Neuronal stem cell (in vitro differentiated cells): ENCODE results near the gene PDK4.
A peak's percentile ranks its signal among the peaks of the same experiment; 100 is the strongest.

Experiments used
- DNase-seq: peaks from one replicate; pipeline ENCODE4 v3.0.0-alpha.2; 2013; ENCODE audit warnings: low spot score
- H2AFZ ChIP-seq: one replicate; pipeline ENCODE4 v1.6.1; 2013; ENCODE audit warnings: mild to moderate bottlenecking, low read length, inconsistent platforms
- H2AK5ac ChIP-seq: 2 replicates; pipeline ENCODE4 v1.6.1; 2013; ENCODE audit warnings: low read depth, mild to moderate bottlenecking, inconsistent platforms, low read length, moderate library complexity, mixed read lengths
- H2BK120ac ChIP-seq: 2 replicates; pipeline ENCODE4 v1.6.1; 2013; ENCODE audit warnings: low read depth, mild to moderate bottlenecking, inconsistent platforms, low read length, moderate library complexity, mixed read lengths
- H2BK12ac ChIP-seq: one replicate; pipeline ENCODE4 v1.6.1; 2013; ENCODE audit warnings: low read length, inconsistent platforms
- H2BK15ac ChIP-seq: 2 replicates; pipeline ENCODE4 v1.6.1; 2013; ENCODE audit warnings: mild to moderate bottlenecking, low read length, inconsistent platforms, mixed read lengths
- H2BK5ac ChIP-seq: one replicate; pipeline ENCODE4 v1.6.1; 2013; ENCODE audit warnings: inconsistent platforms, mild to moderate bottlenecking, low read length, moderate library complexity
- H3K14ac ChIP-seq: one replicate; pipeline ENCODE4 v1.6.1; 2013; ENCODE audit warnings: low read length, inconsistent platforms
- H3K18ac ChIP-seq: 2 replicates; pipeline ENCODE4 v1.6.1; 2013; ENCODE audit warnings: low read length, inconsistent platforms
- H3K23ac ChIP-seq: 2 replicates; pipeline ENCODE4 v1.6.1; 2013; ENCODE audit warnings: low read depth, mild to moderate bottlenecking, mixed read lengths, low read length, inconsistent platforms; ENCODE audit not compliant: poor library complexity
- H3K27ac ChIP-seq: replicated peaks from 3 replicates; pipeline ENCODE4 v1.5.1; 2013; ENCODE audit warnings: low read length, inconsistent platforms
- H3K27me3 ChIP-seq, 3 experiments: 2 replicates each; pipeline ENCODE4 v1.6.1; 2013; ENCODE audit warnings: low read length in 3 of 3, mild to moderate bottlenecking in 2 of 3, inconsistent platforms in 1 of 3, low read depth in 1 of 3, mixed read lengths in 1 of 3, moderate library complexity in 1 of 3; ENCODE audit not compliant: control insufficient read depth in 3 of 3, insufficient read depth in 3 of 3
- H3K36me3 ChIP-seq, 2 donors: replicated peaks in 1 of 2; 2 replicates each; pipeline ENCODE4 v1.6.1; 2013; ENCODE audit warnings: low read length in 2 of 2; ENCODE audit not compliant: control insufficient read depth in 2 of 2, insufficient read depth in 2 of 2
- H3K4ac ChIP-seq: 2 replicates; pipeline ENCODE4 v1.6.1; 2013; ENCODE audit warnings: inconsistent platforms, mild to moderate bottlenecking, low read length, moderate library complexity
- H3K4me1 ChIP-seq, 2 donors: 1 replicate in 1 of 2; 2 replicates in 1 of 2; pipeline ENCODE4 v1.6.1; 2013; ENCODE audit warnings: low read length in 2 of 2, low read depth in 1 of 2; ENCODE audit not compliant: control insufficient read depth in 2 of 2, insufficient read depth in 1 of 2
- H3K4me2 ChIP-seq: one replicate; pipeline ENCODE4 v1.6.1; 2013; ENCODE audit warnings: mild to moderate bottlenecking, low read length, inconsistent platforms; ENCODE audit not compliant: insufficient read depth, poor library complexity, severe bottlenecking
- H3K4me3 ChIP-seq, 2 donors: 2 replicates each; pipeline ENCODE4 v1.5.1; 2013; ENCODE audit warnings: low read length in 2 of 2, mild to moderate bottlenecking in 2 of 2, inconsistent platforms in 1 of 2, moderate library complexity in 1 of 2
- H3K79me1 ChIP-seq: one replicate; pipeline ENCODE4 v1.6.1; 2013; ENCODE audit warnings: low read depth, mild to moderate bottlenecking, inconsistent platforms, low read length, moderate library complexity
- H3K9ac ChIP-seq: one replicate; pipeline ENCODE4 v1.6.1; 2013; ENCODE audit warnings: mild to moderate bottlenecking, low read depth, low read length, inconsistent platforms; ENCODE audit not compliant: poor library complexity
- H3K9me3 ChIP-seq, 2 donors: replicated peaks in 1 of 2; 2 replicates each; pipeline versions ENCODE3 to v1.6.1; 2013; ENCODE audit warnings: low read length in 2 of 2, mild to moderate bottlenecking in 2 of 2, inconsistent platforms in 1 of 2, low read depth in 1 of 2, mixed read lengths in 1 of 2, moderate library complexity in 1 of 2; ENCODE audit not compliant: control insufficient read depth in 2 of 2, insufficient read depth in 1 of 2
- H4K8ac ChIP-seq: one replicate; pipeline ENCODE4 v1.6.1; 2013; ENCODE audit warnings: low read depth, mild to moderate bottlenecking, inconsistent platforms, low read length, moderate library complexity
- H4K91ac ChIP-seq: one replicate; pipeline ENCODE4 v1.6.1; 2013; ENCODE audit warnings: low read length, low read depth, mild to moderate bottlenecking, inconsistent platforms; ENCODE audit not compliant: poor library complexity
- WGBS, 2 donors: extraction: QIAGEN DNeasy Blood & Tissue Kit; methylation state at CpG; one replicate each; pipeline ENCODE4 v1.1.7; 2013; ENCODE audit warnings: missing lambda C conversion rate in 2 of 2, mixed read lengths in 1 of 2; ENCODE audit not compliant: insufficient read length in 2 of 2, insufficient replicate concordance in 1 of 2; ENCODE audit errors: extremely low coverage in 2 of 2; 5-methylcytosine and 5-hydroxymethylcytosine counted together

PDK4 gene

DNA sequence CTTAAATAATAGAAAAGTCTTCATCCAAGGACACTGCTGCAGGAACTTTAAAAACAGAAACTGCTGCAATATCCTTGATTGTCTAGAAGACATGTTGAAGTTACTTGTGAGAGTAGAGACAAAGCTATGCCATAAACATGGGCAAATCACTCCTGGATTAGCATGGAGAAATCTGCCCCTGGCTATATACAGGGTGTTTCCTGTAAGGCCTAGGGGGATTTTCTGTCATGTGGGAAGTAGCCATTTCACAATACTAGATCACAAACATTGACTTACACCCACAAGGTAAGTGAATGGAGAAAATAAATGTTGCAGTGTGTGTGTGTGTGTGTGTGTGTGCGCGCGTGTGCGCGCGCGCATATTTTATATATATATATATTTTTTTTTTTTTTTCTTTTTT lies 35.2 kb upstream of the PDK4 start:
- Histone ChIP-seq H3K36me3 (no peaks in the 10 kb centered on the region), H3K27me3 (no peaks in the 10 kb centered on the region), H2BK15ac (no peak overlapping the region), H2BK5ac (no peak overlapping the region), H4K91ac (no peak overlapping the region), H2AK5ac (no peak overlapping the region), H3K4me2 (no peak overlapping the region), H3K14ac (no peak overlapping the region), H3K4me3 (no peak overlapping the region), H3K23ac (no peak overlapping the region), H4K8ac (no peak overlapping the region), H3K9ac (no peak overlapping the region), H3K79me1 (no peaks in the 10 kb centered on the region), H2AFZ (no peak overlapping the region), H3K4me1 (peaks cover 2 to 10% of the 10 kb centered on the region in 2 donors), H3K9me3 (peaks cover 0 to 1% of the 10 kb centered on the region in 2 donors), H3K27ac (no peak overlapping the region), H2BK12ac (no peak overlapping the region), H3K18ac (no peak overlapping the region), H3K4ac (no peak overlapping the region), H2BK120ac (no peak overlapping the region)
- WGBS, 2 donors = no CpG with 5 or more reads among the region's 7 CpGs
- no peak for DNase-seq

GRCh38 chr7:95630702-95631458 lies 34.6 kb upstream of the PDK4 start:
- Histone ChIP-seq H3K79me1 (no peaks in the 10 kb centered on the region), H2BK120ac (no peak overlapping the region), H3K27me3 (no peaks in the 10 kb centered on the region), H4K91ac (no peak overlapping the region), H3K36me3 (no peaks in the 10 kb centered on the region), H4K8ac (no peak overlapping the region), H3K23ac (no peak overlapping the region), H3K4me2 (no peak overlapping the region), H2BK12ac (no peak overlapping the region), H3K27ac (no peak overlapping the region), H3K18ac (no peak overlapping the region), H3K9ac (no peak overlapping the region), H2BK15ac (no peak overlapping the region), H3K9me3 (peaks cover 0 to 1% of the 10 kb centered on the region in 2 donors), H2AK5ac (no peak overlapping the region), H3K14ac (no peak overlapping the region), H3K4ac (no peak overlapping the region), H3K4me3 (no peak overlapping the region), H2BK5ac (no peak overlapping the region), H2AFZ (peak overlapping the region; percentile 46), H3K4me1 (peaks cover 0 to 4% of the 10 kb centered on the region in 2 donors)
- DNase-seq = no peak
- no CpG with 5 or more reads among the region's 6 CpGs for WGBS, 2 donors

- H4K8ac ChIP-seq = no peak overlapping the region
- H2BK12ac ChIP-seq = no peak overlapping the region
- no peak overlapping the region for H4K91ac ChIP-seq
- no peak overlapping the region for H3K4me3 ChIP-seq
- H3K36me3 ChIP-seq = no peaks in the 10 kb centered on the region
- no peak overlapping the region for H3K14ac ChIP-seq
- DNase-seq = no peak
- H3K27me3 ChIP-seq = no peaks in the 10 kb centered on the region
- H2AK5ac ChIP-seq = no peak overlapping the region
- no peak overlapping the region for H3K9ac ChIP-seq
- H3K4ac ChIP-seq = no peak overlapping the region
- H2BK5ac ChIP-seq = no peak overlapping the region
- H2BK15ac ChIP-seq = no peak overlapping the region
- H3K79me1 ChIP-seq = no peaks in the 10 kb centered on the region
- H2AFZ ChIP-seq = no peak overlapping the region
- H3K4me2 ChIP-seq = no peak overlapping the region
- no peak overlapping the region for H3K23ac ChIP-seq
- no peak overlapping the region for H3K27ac ChIP-seq
- H3K4me1 ChIP-seq = no peaks in the 10 kb centered on the region
- peaks cover 0 to 1% of the 10 kb centered on the region in 2 donors for H3K9me3 ChIP-seq
- no CpG with 5 or more reads among the region's 5 CpGs for WGBS, 2 donors
- no peak overlapping the region for H2BK120ac ChIP-seq
- H3K18ac ChIP-seq = no peak overlapping the region
Observed at GRCh38 chr7:95628831-95629439, 32.6 kb upstream of the PDK4 start.

- no peak overlapping the region for H4K8ac ChIP-seq
- H2BK12ac ChIP-seq = no peak overlapping the region
- peaks cover 0 to 1% of the 10 kb centered on the region in 2 donors for H3K9me3 ChIP-seq
- no peak overlapping the region for H3K14ac ChIP-seq
- no peak overlapping the region for H2AK5ac ChIP-seq
- H3K9ac ChIP-seq = no peak overlapping the region
- no peaks in the 10 kb centered on the region for H3K36me3 ChIP-seq
- no peak for DNase-seq
- no peak overlapping the region for H3K4me3 ChIP-seq
- no peak overlapping the region for H3K23ac ChIP-seq
- H2BK120ac ChIP-seq = no peak overlapping the region
- H3K79me1 ChIP-seq = no peaks in the 10 kb centered on the region
- H4K91ac ChIP-seq = no peak overlapping the region
- H2BK5ac ChIP-seq = no peak overlapping the region
- no peak overlapping the region for H3K4me2 ChIP-seq
- H3K4ac ChIP-seq = no peak overlapping the region
- no peak overlapping the region for H3K27ac ChIP-seq
- H3K4me1 ChIP-seq = no peaks in the 10 kb centered on the region
- no peaks in the 10 kb centered on the region for H3K27me3 ChIP-seq
- H3K18ac ChIP-seq = no peak overlapping the region
- no peak overlapping the region for H2BK15ac ChIP-seq
- no peak overlapping the region for H2AFZ ChIP-seq
- no CpG with 5 or more reads among the region's 1 CpG for WGBS, 2 donors
Observed at GRCh38 chr7:95623788-95624187, 27.5 kb upstream of the PDK4 start.
